ENCODE data around the gene KRT7. TPM values are rescaled to one million over a fixed set of nuclear protein-coding genes. Genes with fewer than 3 reads are reported as not detected.

The KRT7 gene
- total RNA-seq, 1 experiment from 2014 or later = 1.7 TPM

DNA sequence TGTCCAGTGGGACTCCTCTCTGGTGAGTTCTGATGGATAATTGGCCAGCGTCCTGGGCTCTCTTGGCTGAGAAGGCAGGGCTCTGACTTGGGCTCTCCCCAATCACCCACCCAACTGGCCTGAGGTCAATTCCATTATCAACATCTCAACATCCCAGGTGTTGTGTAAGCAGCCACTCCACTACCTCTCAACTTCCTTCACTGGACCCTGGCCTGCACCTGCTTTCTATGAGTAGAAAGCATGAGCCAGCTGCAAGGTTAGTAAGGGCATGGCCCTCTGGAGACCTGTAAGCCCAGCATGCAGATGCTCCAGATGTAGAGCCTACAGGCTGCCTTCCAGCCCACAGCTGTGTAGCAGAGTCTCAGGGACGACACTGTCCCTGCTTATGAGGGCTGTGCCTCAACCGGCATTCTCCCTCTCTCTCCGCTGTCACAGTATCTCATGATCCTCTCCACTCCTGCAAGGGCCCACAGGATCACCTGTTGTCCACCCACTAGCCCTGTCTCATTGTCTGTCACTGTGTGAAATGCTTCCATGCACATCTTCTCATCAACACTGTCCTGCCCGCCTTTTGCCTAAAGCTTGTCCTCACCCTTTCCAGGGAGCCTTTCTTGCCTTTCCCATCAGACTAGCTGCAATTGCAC lies 63.7 kb downstream of the KRT7 start:
- DNase-seq (ENCODE audit: low spot score) = no peak

Other genes starting within 250 kb of the KRT7 start
- gene TAMALIN, start 226.3 kb upstream of the KRT7 start, total RNA-seq (2014; rRNA removed; shearing (Covaris generic)) = 0.35 and 1.8 TPM in 2 replicates
- 0.16 and 0.54 TPM in 2 replicates for gene NR4A1, start 181.8 kb upstream of the KRT7 start, total RNA-seq (2014; rRNA removed; shearing (Covaris generic))
- 57.5 and 63.0 TPM in 2 replicates for gene ATG101, start 163.3 kb upstream of the KRT7 start, total RNA-seq (2014; rRNA removed; shearing (Covaris generic))
- not detected in 2 replicates for gene SMIM41, start 153.5 kb upstream of the KRT7 start, total RNA-seq (2014; rRNA removed; shearing (Covaris generic))
- 4.7 and 6.9 TPM in 2 replicates for gene KRT80, start 41.2 kb upstream of the KRT7 start, total RNA-seq (2014; rRNA removed; shearing (Covaris generic))
- 0.31 and 0.93 TPM in 2 replicates for gene KRT86, start 41.4 kb downstream of the KRT7 start, total RNA-seq (2014; rRNA removed; shearing (Covaris generic))
- gene KRT81, start 58.3 kb downstream of the KRT7 start, total RNA-seq (2014; rRNA removed; shearing (Covaris generic)) = 5.7 and 10.8 TPM in 2 replicates
- not detected in 2 replicates for gene KRT83, start 88.2 kb downstream of the KRT7 start, total RNA-seq (2014; rRNA removed; shearing (Covaris generic))
- not detected in 2 replicates for gene KRT85, start 134.2 kb downstream of the KRT7 start, total RNA-seq (2014; rRNA removed; shearing (Covaris generic))
- gene KRT84, start 152.4 kb downstream of the KRT7 start, total RNA-seq (2014; rRNA removed; shearing (Covaris generic)) = not detected in 2 replicates
- not detected in 2 replicates for gene KRT82, start 173.1 kb downstream of the KRT7 start, total RNA-seq (2014; rRNA removed; shearing (Covaris generic))
- 0.12 TPM in 1 of 2 replicates, not detected in the other for gene KRT75, start 201.1 kb downstream of the KRT7 start, total RNA-seq (2014; rRNA removed; shearing (Covaris generic))
- gene KRT6B, start 218.9 kb downstream of the KRT7 start, total RNA-seq (2014; rRNA removed; shearing (Covaris generic)) = not detected in 2 replicates
- not detected in 2 replicates for gene KRT6C, start 240.6 kb downstream of the KRT7 start, total RNA-seq (2014; rRNA removed; shearing (Covaris generic))